H9 (cell line): ENCODE results near the gene UNC80. TPM values are rescaled to one million over a fixed set of nuclear protein-coding genes. Genes with fewer than 3 reads are reported as not detected.

ENCODE experiments used
- DNase-seq: peaks from one replicate; pipeline ENCODE4 v3.0.0-alpha.2; 2017
- H2AFZ ChIP-seq: one replicate; pipeline ENCODE4 v1.6.1; 2013; ENCODE audit warnings: mild to moderate bottlenecking, low read length, control low read depth, moderate library complexity
- H2AK5ac ChIP-seq: 2 replicates; pipeline ENCODE4 v1.6.1; 2013; ENCODE audit warnings: low read length, control low read depth, mixed read lengths; ENCODE audit not compliant: insufficient read length
- H2BK120ac ChIP-seq: one replicate; pipeline ENCODE4 v1.6.1; 2013; ENCODE audit warnings: low read depth, mild to moderate bottlenecking, low read length, control low read depth, inconsistent platforms; ENCODE audit not compliant: poor library complexity, severe bottlenecking
- H2BK12ac ChIP-seq: 2 replicates; pipeline ENCODE4 v1.6.1; 2013; ENCODE audit warnings: low read length, control low read depth, mixed read lengths, low read depth; ENCODE audit not compliant: insufficient read length
- H2BK15ac ChIP-seq: 2 replicates; pipeline ENCODE4 v1.6.1; 2013; ENCODE audit warnings: low read depth, low read length, control low read depth
- H2BK20ac ChIP-seq: one replicate; pipeline ENCODE4 v1.6.1; 2013; ENCODE audit warnings: low read depth, mild to moderate bottlenecking, low read length, control low read depth, inconsistent platforms; ENCODE audit not compliant: poor library complexity, severe bottlenecking
- H2BK5ac ChIP-seq: 2 replicates; pipeline ENCODE4 v1.6.1; 2013; ENCODE audit warnings: low read length, control low read depth, mixed read lengths; ENCODE audit not compliant: insufficient read length
- H3K14ac ChIP-seq: 2 replicates; pipeline ENCODE4 v1.6.1; 2013; ENCODE audit warnings: low read length, control low read depth; ENCODE audit not compliant: insufficient read depth
- H3K18ac ChIP-seq: 2 replicates; pipeline ENCODE4 v1.6.1; 2013; ENCODE audit warnings: low read depth, mild to moderate bottlenecking, mixed read lengths, low read length, control low read depth; ENCODE audit not compliant: insufficient read length
- H3K23ac ChIP-seq: 2 replicates; pipeline ENCODE4 v1.6.1; 2013; ENCODE audit warnings: low read length, control low read depth, mixed read lengths, low read depth; ENCODE audit not compliant: insufficient read length
- H3K23me2 ChIP-seq: 2 replicates; pipeline ENCODE4 v1.6.1; 2013; ENCODE audit warnings: low read depth, mild to moderate bottlenecking, mixed read lengths, low read length, control low read depth; ENCODE audit not compliant: insufficient read length, poor library complexity, severe bottlenecking
- H3K27ac ChIP-seq: 2 replicates; pipeline ENCODE4 v1.5.1; 2013; ENCODE audit warnings: low read length, control low read depth, mixed read lengths, low read depth; ENCODE audit not compliant: insufficient read length
- H3K27me3 ChIP-seq: 2 replicates; pipeline ENCODE4 v1.6.1; 2013; ENCODE audit warnings: low read length, control low read depth, inconsistent platforms; ENCODE audit not compliant: insufficient read depth
- H3K4ac ChIP-seq: 2 replicates; pipeline ENCODE4 v1.6.1; 2013; ENCODE audit warnings: low read depth, mild to moderate bottlenecking, control low read depth, inconsistent platforms, low read length, moderate library complexity
- H3K4me1 ChIP-seq: 2 replicates; pipeline ENCODE4 v1.6.1; 2013; ENCODE audit warnings: low read length, control low read depth, inconsistent platforms; ENCODE audit not compliant: insufficient read depth
- H3K4me2 ChIP-seq: 2 replicates; pipeline ENCODE4 v1.6.1; 2013; ENCODE audit warnings: low read length, control low read depth, mixed read lengths; ENCODE audit not compliant: insufficient read length, insufficient read depth
- H3K56ac ChIP-seq: 2 replicates; pipeline ENCODE4 v1.6.1; 2013; ENCODE audit warnings: low read depth, mild to moderate bottlenecking, mixed read lengths, low read length, control low read depth; ENCODE audit not compliant: insufficient read length
- H3K79me1 ChIP-seq: 2 replicates; pipeline ENCODE4 v1.6.1; 2013; ENCODE audit warnings: low read depth, mild to moderate bottlenecking, moderate library complexity, low read length, control low read depth, inconsistent platforms; ENCODE audit not compliant: insufficient read depth, poor library complexity, severe bottlenecking
- H3K79me2 ChIP-seq: 2 replicates; pipeline ENCODE4 v1.6.1; 2013; ENCODE audit warnings: low read length, control low read depth, inconsistent platforms; ENCODE audit not compliant: insufficient read depth
- H3K9ac ChIP-seq: 2 replicates; pipeline ENCODE4 v1.6.1; 2013; ENCODE audit warnings: low read length, control low read depth, mixed read lengths; ENCODE audit not compliant: insufficient read length; ENCODE audit errors: extremely low read depth
- H3K9me3 ChIP-seq: one replicate; pipeline ENCODE4 v1.6.1; 2013; ENCODE audit warnings: low read depth, low read length, inconsistent platforms; ENCODE audit not compliant: control insufficient read depth
- H3T11ph ChIP-seq: one replicate; pipeline ENCODE4 v1.6.1; 2013; ENCODE audit warnings: mild to moderate bottlenecking, low read length, control low read depth, inconsistent platforms
- H4K20me1 ChIP-seq: one replicate; pipeline ENCODE4 v1.6.1; 2013; ENCODE audit not compliant: control insufficient read depth, insufficient read length, insufficient read depth
- H4K5ac ChIP-seq: 2 replicates; pipeline ENCODE4 v1.6.1; 2013; ENCODE audit warnings: low read depth, mild to moderate bottlenecking, mixed read lengths, low read length, control low read depth; ENCODE audit not compliant: insufficient read length
- H4K8ac ChIP-seq: replicated peaks from 2 replicates; pipeline ENCODE4 v1.6.1; 2013; ENCODE audit warnings: low read length, control low read depth, mixed read lengths, low read depth; ENCODE audit not compliant: insufficient read length
- H4K91ac ChIP-seq: 2 replicates; pipeline ENCODE4 v1.6.1; 2013; ENCODE audit warnings: low read depth, mild to moderate bottlenecking, moderate library complexity, mixed read lengths, low read length, control low read depth; ENCODE audit not compliant: insufficient read length
- H3K27ac Mint-ChIP-seq, 3 experiments: 2 replicates in 2 of 3; 3 replicates in 1 of 3; pipeline ENCODE4 v1.8.0; 2020 to 2021; ENCODE audit warnings: mixed read lengths in 3 of 3, mild to moderate bottlenecking in 1 of 3, moderate library complexity in 1 of 3
- H3K27me3 Mint-ChIP-seq: 2 replicates; pipeline ENCODE4 v1.8.0; 2021; ENCODE audit warnings: low read depth, mild to moderate bottlenecking, moderate library complexity, mixed read lengths
- H3K36me3 Mint-ChIP-seq, 3 experiments: 2 replicates in 2 of 3; 3 replicates in 1 of 3; pipeline ENCODE4 v1.8.0; 2020 to 2021; ENCODE audit warnings: low read depth in 3 of 3, mixed read lengths in 3 of 3; ENCODE audit not compliant: insufficient read depth in 1 of 3
- H3K4me1 Mint-ChIP-seq, 2 experiments: 2 replicates each; pipeline ENCODE4 v1.8.0; 2020; ENCODE audit warnings: mixed read lengths in 2 of 2
- H3K4me3 Mint-ChIP-seq, 2 experiments: 2 replicates in 1 of 2; 3 replicates in 1 of 2; pipeline ENCODE4 v1.8.0; 2020 to 2021; ENCODE audit warnings: mild to moderate bottlenecking in 2 of 2, mixed read lengths in 2 of 2, moderate library complexity in 1 of 2
- H3K9me3 Mint-ChIP-seq, 2 experiments: 2 replicates in 1 of 2; 3 replicates in 1 of 2; pipeline ENCODE4 v1.8.0; 2020; ENCODE audit warnings: mild to moderate bottlenecking in 2 of 2, mixed read lengths in 2 of 2, moderate library complexity in 1 of 2
- WGBS: extraction: QIAGEN DNeasy Blood & Tissue Kit; methylation state at CpG from one replicate; pipeline ENCODE4 v1.1.7; 2013; ENCODE audit warnings: missing lambda C conversion rate, low lambda C conversion rate, mixed read lengths; ENCODE audit not compliant: insufficient read length; ENCODE audit errors: extremely low coverage; 5-methylcytosine and 5-hydroxymethylcytosine counted together
- total RNA-seq: library from RNA; stranded (reverse); gene quantifications from 2 replicates; pipeline ENCODE4 v1.2.1, GENCODE V29; 2021
- TF ChIP-seq, protein P1 (sequence below): fragments of 200-600 bp; sonication (generic); conservative IDR thresholded peaks from 3 replicates; pipeline ENCODE4 v1.8.0; 2021; ENCODE audit warnings: antibody characterized with exemption, mild to moderate bottlenecking

Gene UNC80
- total RNA-seq, 1 experiment from 2014 or later: 0.52 TPM

DNA sequence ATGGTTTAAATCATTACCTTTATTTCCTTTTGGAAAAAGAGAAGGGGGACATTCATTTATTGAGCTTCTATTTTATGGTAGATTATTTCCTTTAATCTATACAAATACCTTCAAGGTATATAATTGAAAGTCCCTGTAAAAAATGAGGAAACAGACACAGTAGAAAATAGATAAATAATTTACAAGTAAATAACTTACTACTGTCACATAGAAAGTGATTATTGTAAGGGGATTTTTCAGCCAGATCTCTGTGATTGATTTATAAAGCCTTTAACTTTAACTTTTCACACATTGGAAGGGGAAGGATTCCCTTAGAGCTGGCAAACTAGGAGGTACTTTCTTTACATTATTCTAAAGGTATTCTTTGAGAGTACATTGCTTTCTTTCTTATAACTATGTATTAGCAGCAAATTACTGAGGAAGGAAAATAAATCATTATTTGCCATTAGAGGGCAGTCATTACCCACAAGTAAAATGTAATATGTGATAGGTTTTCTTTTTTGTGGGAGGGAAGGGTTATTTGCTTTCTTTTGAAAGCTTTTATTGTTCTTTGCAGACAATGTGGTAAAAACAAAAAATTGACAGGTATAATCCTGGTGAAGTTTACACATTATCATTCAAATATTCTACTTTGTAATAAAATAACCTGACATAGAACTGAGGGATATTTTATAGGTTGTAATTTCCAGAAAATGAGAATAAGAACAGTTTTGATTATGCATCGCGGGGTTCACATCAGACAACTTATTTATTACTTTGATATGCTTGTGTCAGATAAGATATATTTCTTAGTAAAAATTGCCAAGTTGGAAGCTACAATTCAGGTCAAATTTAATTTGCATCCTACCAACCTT, 206.0 kb downstream of the UNC80 start:
- Histone ChIP-seq H2BK15ac (no peak overlapping the region), H3K23me2 (no peaks in the 10 kb centered on the region), H3K4ac (no peak overlapping the region), H3K56ac (no peak overlapping the region), H4K91ac (no peak overlapping the region), H2BK120ac (no peak overlapping the region), H4K8ac (no peak overlapping the region), H3T11ph (no peak overlapping the region), H3K79me1 (no peaks in the 10 kb centered on the region), H3K4me1 (no peaks in the 10 kb centered on the region), H3K14ac (no peak overlapping the region), H4K20me1 (no peaks in the 10 kb centered on the region), H3K23ac (no peak overlapping the region), H3K27ac (no peak overlapping the region), H3K4me2 (no peak overlapping the region), H2BK12ac (no peak overlapping the region), H3K27me3 (no peaks in the 10 kb centered on the region), H2AFZ (no peak overlapping the region), H4K5ac (no peak overlapping the region), H2AK5ac (no peak overlapping the region), H2BK20ac (no peak overlapping the region), H3K9me3 (no peaks in the 10 kb centered on the region), H3K9ac (no peak overlapping the region), H3K18ac (no peak overlapping the region), H3K79me2 (no peaks in the 10 kb centered on the region), H2BK5ac (no peak overlapping the region)
- no peaks in the 10 kb centered on the region for H3K36me3 Mint-ChIP-seq
- TF ChIP-seq, protein P1, sequence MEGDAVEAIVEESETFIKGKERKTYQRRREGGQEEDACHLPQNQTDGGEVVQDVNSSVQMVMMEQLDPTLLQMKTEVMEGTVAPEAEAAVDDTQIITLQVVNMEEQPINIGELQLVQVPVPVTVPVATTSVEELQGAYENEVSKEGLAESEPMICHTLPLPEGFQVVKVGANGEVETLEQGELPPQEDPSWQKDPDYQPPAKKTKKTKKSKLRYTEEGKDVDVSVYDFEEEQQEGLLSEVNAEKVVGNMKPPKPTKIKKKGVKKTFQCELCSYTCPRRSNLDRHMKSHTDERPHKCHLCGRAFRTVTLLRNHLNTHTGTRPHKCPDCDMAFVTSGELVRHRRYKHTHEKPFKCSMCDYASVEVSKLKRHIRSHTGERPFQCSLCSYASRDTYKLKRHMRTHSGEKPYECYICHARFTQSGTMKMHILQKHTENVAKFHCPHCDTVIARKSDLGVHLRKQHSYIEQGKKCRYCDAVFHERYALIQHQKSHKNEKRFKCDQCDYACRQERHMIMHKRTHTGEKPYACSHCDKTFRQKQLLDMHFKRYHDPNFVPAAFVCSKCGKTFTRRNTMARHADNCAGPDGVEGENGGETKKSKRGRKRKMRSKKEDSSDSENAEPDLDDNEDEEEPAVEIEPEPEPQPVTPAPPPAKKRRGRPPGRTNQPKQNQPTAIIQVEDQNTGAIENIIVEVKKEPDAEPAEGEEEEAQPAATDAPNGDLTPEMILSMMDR: peak; percentile 69
- H3K27me3 Mint-ChIP-seq: peaks cover 4% of the 10 kb centered on the region
- no peaks in the 10 kb centered on the region for H3K4me1 Mint-ChIP-seq
- no peak overlapping the region for H3K4me3 Mint-ChIP-seq
- no CpG with 5 or more reads among the region's 2 CpGs for WGBS
- no peaks in the 10 kb centered on the region for H3K9me3 Mint-ChIP-seq
- H3K27ac Mint-ChIP-seq: no peak overlapping the region
- no peak for DNase-seq
